IPS-11a (cell line): ENCODE measurements around the gene MAP7D3.
"Not testable (repeated sequence)": the region's sequence is repeated elsewhere in the genome, so short reads cannot be mapped to it uniquely, and the experiment has no call there.

Source experiments
- H3K4me3 ChIP-seq: one replicate; pipeline ENCODE4 v1.5.1; 2013; ENCODE audit warnings: low read depth, low read length, control low read depth

MAP7D3 gene

GRCh38 chrX:136251041-136251991 is at the start of gene MAP7D3:
MAP7D3 (minus strand) TSS chrX:136251400; CDS start chrX:136251358, 42 bp downstream.
- peak within 1 kb of the TSS; percentile 35 for H3K4me3 ChIP-seq

GRCh38 chrX:136300721-136301120 is 49.5 kb upstream of the MAP7D3 start, which contains the start of gene ADGRG4:
ADGRG4 (plus strand) TSS chrX:136300963; CDS start chrX:136308778, 7,815 bp downstream.
- not testable (repeated sequence) for H3K4me3 ChIP-seq

GRCh38 chrX:136295380-136295779 is 44.2 kb upstream of the MAP7D3 start:
- H3K4me3 ChIP-seq, result no peak overlapping the region

- H3K4me3 ChIP-seq, result no peak overlapping the region
Observed at GRCh38 chrX:136292656-136293055, 41.5 kb upstream of the MAP7D3 start.

- H3K4me3 ChIP-seq, result no peak overlapping the region
Observed at GRCh38 chrX:136291824-136292223, 40.6 kb upstream of the MAP7D3 start.

- H3K4me3 ChIP-seq, result not testable (repeated sequence)
Observed at GRCh38 chrX:136286375-136286774, 35.2 kb upstream of the MAP7D3 start.

GRCh38 chrX:136275553-136275952 is 24.4 kb upstream of the MAP7D3 start:
- H3K4me3 ChIP-seq, result no peak overlapping the region

GRCh38 chrX:136273986-136274385 is 22.8 kb upstream of the MAP7D3 start:
- no peak overlapping the region for H3K4me3 ChIP-seq

- H3K4me3 ChIP-seq, result no peak overlapping the region
Observed at GRCh38 chrX:136272325-136272724, 21.1 kb upstream of the MAP7D3 start.

- H3K4me3 ChIP-seq, result no peak overlapping the region
Observed at GRCh38 chrX:136271300-136271699, 20.1 kb upstream of the MAP7D3 start.

- H3K4me3 ChIP-seq, result no peak overlapping the region
Observed at GRCh38 chrX:136269921-136270320, 18.7 kb upstream of the MAP7D3 start.

GRCh38 chrX:136268051-136269048 is 17.1 kb upstream of the MAP7D3 start:
- H3K4me3 ChIP-seq, result no peak overlapping the region

- no peak overlapping the region for H3K4me3 ChIP-seq
Observed at GRCh38 chrX:136266828-136267227, 15.6 kb upstream of the MAP7D3 start.

GRCh38 chrX:136262812-136263315 is 11.7 kb upstream of the MAP7D3 start:
- H3K4me3 ChIP-seq, result no peak overlapping the region

- no peak overlapping the region for H3K4me3 ChIP-seq
Observed at GRCh38 chrX:136262243-136262642, 11.0 kb upstream of the MAP7D3 start.

- H3K4me3 ChIP-seq, result no peak overlapping the region
Observed at GRCh38 chrX:136261321-136261720, 10.1 kb upstream of the MAP7D3 start.

GRCh38 chrX:136260776-136261175 is 9.6 kb upstream of the MAP7D3 start:
- H3K4me3 ChIP-seq, result no peak overlapping the region

- H3K4me3 ChIP-seq, result no peak overlapping the region
Observed at GRCh38 chrX:136259543-136259942, 8.3 kb upstream of the MAP7D3 start.

- no peak overlapping the region for H3K4me3 ChIP-seq
Observed at GRCh38 chrX:136258951-136259350, 7.8 kb upstream of the MAP7D3 start.

GRCh38 chrX:136256026-136256425 is 4.8 kb upstream of the MAP7D3 start:
- H3K4me3 ChIP-seq, result no peak overlapping the region

- H3K4me3 ChIP-seq, result no peak overlapping the region
Observed at GRCh38 chrX:136255541-136255940, 4.3 kb upstream of the MAP7D3 start.
